H9 (cell line): ENCODE results near the gene SMURF1. TPM values are rescaled to one million over a fixed set of nuclear protein-coding genes. Genes with fewer than 3 reads are reported as not detected.

Source experiments
- DNase-seq: peaks from one replicate; pipeline ENCODE4 v3.0.0-alpha.2; 2017
- H2AFZ ChIP-seq: one replicate; pipeline ENCODE4 v1.6.1; 2013; ENCODE audit warnings: mild to moderate bottlenecking, low read length, control low read depth, moderate library complexity
- H2AK5ac ChIP-seq: 2 replicates; pipeline ENCODE4 v1.6.1; 2013; ENCODE audit warnings: low read length, control low read depth, mixed read lengths; ENCODE audit not compliant: insufficient read length
- H2BK120ac ChIP-seq: one replicate; pipeline ENCODE4 v1.6.1; 2013; ENCODE audit warnings: low read depth, mild to moderate bottlenecking, low read length, control low read depth, inconsistent platforms; ENCODE audit not compliant: poor library complexity, severe bottlenecking
- H2BK12ac ChIP-seq: 2 replicates; pipeline ENCODE4 v1.6.1; 2013; ENCODE audit warnings: low read length, control low read depth, mixed read lengths, low read depth; ENCODE audit not compliant: insufficient read length
- H2BK15ac ChIP-seq: 2 replicates; pipeline ENCODE4 v1.6.1; 2013; ENCODE audit warnings: low read depth, low read length, control low read depth
- H2BK20ac ChIP-seq: one replicate; pipeline ENCODE4 v1.6.1; 2013; ENCODE audit warnings: low read depth, mild to moderate bottlenecking, low read length, control low read depth, inconsistent platforms; ENCODE audit not compliant: poor library complexity, severe bottlenecking
- H2BK5ac ChIP-seq: 2 replicates; pipeline ENCODE4 v1.6.1; 2013; ENCODE audit warnings: low read length, control low read depth, mixed read lengths; ENCODE audit not compliant: insufficient read length
- H3K14ac ChIP-seq: 2 replicates; pipeline ENCODE4 v1.6.1; 2013; ENCODE audit warnings: low read length, control low read depth; ENCODE audit not compliant: insufficient read depth
- H3K18ac ChIP-seq: 2 replicates; pipeline ENCODE4 v1.6.1; 2013; ENCODE audit warnings: low read depth, mild to moderate bottlenecking, mixed read lengths, low read length, control low read depth; ENCODE audit not compliant: insufficient read length
- H3K23ac ChIP-seq: 2 replicates; pipeline ENCODE4 v1.6.1; 2013; ENCODE audit warnings: low read length, control low read depth, mixed read lengths, low read depth; ENCODE audit not compliant: insufficient read length
- H3K23me2 ChIP-seq: 2 replicates; pipeline ENCODE4 v1.6.1; 2013; ENCODE audit warnings: low read depth, mild to moderate bottlenecking, mixed read lengths, low read length, control low read depth; ENCODE audit not compliant: insufficient read length, poor library complexity, severe bottlenecking
- H3K27ac ChIP-seq: 2 replicates; pipeline ENCODE4 v1.5.1; 2013; ENCODE audit warnings: low read length, control low read depth, mixed read lengths, low read depth; ENCODE audit not compliant: insufficient read length
- H3K27me3 ChIP-seq: 2 replicates; pipeline ENCODE4 v1.6.1; 2013; ENCODE audit warnings: low read length, control low read depth, inconsistent platforms; ENCODE audit not compliant: insufficient read depth
- H3K4ac ChIP-seq: 2 replicates; pipeline ENCODE4 v1.6.1; 2013; ENCODE audit warnings: low read depth, mild to moderate bottlenecking, control low read depth, inconsistent platforms, low read length, moderate library complexity
- H3K4me1 ChIP-seq: 2 replicates; pipeline ENCODE4 v1.6.1; 2013; ENCODE audit warnings: low read length, control low read depth, inconsistent platforms; ENCODE audit not compliant: insufficient read depth
- H3K4me2 ChIP-seq: 2 replicates; pipeline ENCODE4 v1.6.1; 2013; ENCODE audit warnings: low read length, control low read depth, mixed read lengths; ENCODE audit not compliant: insufficient read length, insufficient read depth
- H3K56ac ChIP-seq: 2 replicates; pipeline ENCODE4 v1.6.1; 2013; ENCODE audit warnings: low read depth, mild to moderate bottlenecking, mixed read lengths, low read length, control low read depth; ENCODE audit not compliant: insufficient read length
- H3K79me1 ChIP-seq: 2 replicates; pipeline ENCODE4 v1.6.1; 2013; ENCODE audit warnings: low read depth, mild to moderate bottlenecking, moderate library complexity, low read length, control low read depth, inconsistent platforms; ENCODE audit not compliant: insufficient read depth, poor library complexity, severe bottlenecking
- H3K79me2 ChIP-seq: 2 replicates; pipeline ENCODE4 v1.6.1; 2013; ENCODE audit warnings: low read length, control low read depth, inconsistent platforms; ENCODE audit not compliant: insufficient read depth
- H3K9ac ChIP-seq: 2 replicates; pipeline ENCODE4 v1.6.1; 2013; ENCODE audit warnings: low read length, control low read depth, mixed read lengths; ENCODE audit not compliant: insufficient read length; ENCODE audit errors: extremely low read depth
- H3K9me3 ChIP-seq: one replicate; pipeline ENCODE4 v1.6.1; 2013; ENCODE audit warnings: low read depth, low read length, inconsistent platforms; ENCODE audit not compliant: control insufficient read depth
- H3T11ph ChIP-seq: one replicate; pipeline ENCODE4 v1.6.1; 2013; ENCODE audit warnings: mild to moderate bottlenecking, low read length, control low read depth, inconsistent platforms
- H4K20me1 ChIP-seq: one replicate; pipeline ENCODE4 v1.6.1; 2013; ENCODE audit not compliant: control insufficient read depth, insufficient read length, insufficient read depth
- H4K5ac ChIP-seq: 2 replicates; pipeline ENCODE4 v1.6.1; 2013; ENCODE audit warnings: low read depth, mild to moderate bottlenecking, mixed read lengths, low read length, control low read depth; ENCODE audit not compliant: insufficient read length
- H4K8ac ChIP-seq: replicated peaks from 2 replicates; pipeline ENCODE4 v1.6.1; 2013; ENCODE audit warnings: low read length, control low read depth, mixed read lengths, low read depth; ENCODE audit not compliant: insufficient read length
- H4K91ac ChIP-seq: 2 replicates; pipeline ENCODE4 v1.6.1; 2013; ENCODE audit warnings: low read depth, mild to moderate bottlenecking, moderate library complexity, mixed read lengths, low read length, control low read depth; ENCODE audit not compliant: insufficient read length
- H3K27ac Mint-ChIP-seq, 3 experiments: 2 replicates in 2 of 3; 3 replicates in 1 of 3; pipeline ENCODE4 v1.8.0; 2020 to 2021; ENCODE audit warnings: mixed read lengths in 3 of 3, mild to moderate bottlenecking in 1 of 3, moderate library complexity in 1 of 3
- H3K27me3 Mint-ChIP-seq: 2 replicates; pipeline ENCODE4 v1.8.0; 2021; ENCODE audit warnings: low read depth, mild to moderate bottlenecking, moderate library complexity, mixed read lengths
- H3K36me3 Mint-ChIP-seq, 3 experiments: 2 replicates in 2 of 3; 3 replicates in 1 of 3; pipeline ENCODE4 v1.8.0; 2020 to 2021; ENCODE audit warnings: low read depth in 3 of 3, mixed read lengths in 3 of 3; ENCODE audit not compliant: insufficient read depth in 1 of 3
- H3K4me1 Mint-ChIP-seq, 2 experiments: 2 replicates each; pipeline ENCODE4 v1.8.0; 2020; ENCODE audit warnings: mixed read lengths in 2 of 2
- H3K4me3 Mint-ChIP-seq, 2 experiments: 2 replicates in 1 of 2; 3 replicates in 1 of 2; pipeline ENCODE4 v1.8.0; 2020 to 2021; ENCODE audit warnings: mild to moderate bottlenecking in 2 of 2, mixed read lengths in 2 of 2, moderate library complexity in 1 of 2
- H3K9me3 Mint-ChIP-seq, 2 experiments: 2 replicates in 1 of 2; 3 replicates in 1 of 2; pipeline ENCODE4 v1.8.0; 2020; ENCODE audit warnings: mild to moderate bottlenecking in 2 of 2, mixed read lengths in 2 of 2, moderate library complexity in 1 of 2
- WGBS: extraction: QIAGEN DNeasy Blood & Tissue Kit; methylation state at CpG from one replicate; pipeline ENCODE4 v1.1.7; 2013; ENCODE audit warnings: missing lambda C conversion rate, low lambda C conversion rate, mixed read lengths; ENCODE audit not compliant: insufficient read length; ENCODE audit errors: extremely low coverage; 5-methylcytosine and 5-hydroxymethylcytosine counted together
- total RNA-seq: library from RNA; stranded (reverse); gene quantifications from 2 replicates; pipeline ENCODE4 v1.2.1, GENCODE V29; 2021
- TF ChIP-seq, protein P1 (sequence below): fragments of 200-600 bp; sonication (generic); conservative IDR thresholded peaks from 3 replicates; pipeline ENCODE4 v1.8.0; 2021; ENCODE audit warnings: antibody characterized with exemption, mild to moderate bottlenecking

The SMURF1 gene
- total RNA-seq, 1 experiment from 2014 or later: 29.4 TPM

DNA sequence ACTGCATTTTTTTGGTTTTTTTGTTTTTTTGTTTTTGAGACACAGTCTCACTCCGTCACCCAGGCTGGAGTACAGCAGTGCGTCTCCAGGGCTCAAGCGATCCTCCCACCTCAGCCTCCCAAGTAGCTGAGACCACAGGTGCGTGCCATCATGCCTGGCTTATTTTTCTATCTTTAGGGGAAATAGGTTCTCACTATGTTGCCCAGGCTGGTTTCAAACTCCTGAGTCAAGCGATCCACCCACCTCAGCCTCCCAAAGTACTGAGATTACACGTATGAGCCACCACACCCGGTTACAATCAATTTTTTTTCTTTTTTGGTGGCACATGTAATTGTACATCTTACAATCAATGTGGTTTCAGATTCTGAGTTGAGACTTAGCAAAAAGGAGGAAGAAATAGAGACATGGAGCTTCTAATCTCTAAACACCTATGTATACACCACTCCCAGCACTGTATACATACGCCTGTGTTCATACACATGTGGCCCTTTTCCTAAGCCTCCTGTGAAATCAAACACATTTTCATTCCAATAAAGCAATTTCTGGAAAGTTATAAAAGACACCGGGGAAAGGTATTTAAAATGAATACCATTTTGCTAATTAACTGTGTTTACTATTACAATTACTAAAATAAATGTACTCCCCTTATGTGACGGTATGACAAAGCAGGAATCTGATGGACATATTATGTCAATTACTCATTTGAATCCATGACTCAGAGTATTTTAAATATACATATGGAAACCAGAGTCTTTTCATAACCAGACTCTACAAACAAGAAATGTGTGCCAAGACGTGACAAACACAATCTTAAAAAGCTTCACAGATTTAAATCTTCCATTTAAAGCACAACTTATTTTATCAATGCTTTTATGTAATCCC is 40.9 kb downstream of the SMURF1 start:
- peak overlapping the region in 1 of 3 experiments; percentile 8; a peak in 1 of 7 replicates for H3K27ac Mint-ChIP-seq
- TF ChIP-seq, protein P1, sequence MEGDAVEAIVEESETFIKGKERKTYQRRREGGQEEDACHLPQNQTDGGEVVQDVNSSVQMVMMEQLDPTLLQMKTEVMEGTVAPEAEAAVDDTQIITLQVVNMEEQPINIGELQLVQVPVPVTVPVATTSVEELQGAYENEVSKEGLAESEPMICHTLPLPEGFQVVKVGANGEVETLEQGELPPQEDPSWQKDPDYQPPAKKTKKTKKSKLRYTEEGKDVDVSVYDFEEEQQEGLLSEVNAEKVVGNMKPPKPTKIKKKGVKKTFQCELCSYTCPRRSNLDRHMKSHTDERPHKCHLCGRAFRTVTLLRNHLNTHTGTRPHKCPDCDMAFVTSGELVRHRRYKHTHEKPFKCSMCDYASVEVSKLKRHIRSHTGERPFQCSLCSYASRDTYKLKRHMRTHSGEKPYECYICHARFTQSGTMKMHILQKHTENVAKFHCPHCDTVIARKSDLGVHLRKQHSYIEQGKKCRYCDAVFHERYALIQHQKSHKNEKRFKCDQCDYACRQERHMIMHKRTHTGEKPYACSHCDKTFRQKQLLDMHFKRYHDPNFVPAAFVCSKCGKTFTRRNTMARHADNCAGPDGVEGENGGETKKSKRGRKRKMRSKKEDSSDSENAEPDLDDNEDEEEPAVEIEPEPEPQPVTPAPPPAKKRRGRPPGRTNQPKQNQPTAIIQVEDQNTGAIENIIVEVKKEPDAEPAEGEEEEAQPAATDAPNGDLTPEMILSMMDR: no peak
- Histone ChIP-seq H3K14ac (no peak overlapping the region), H2AFZ (no peak overlapping the region), H3K4me2 (no peak overlapping the region), H3K79me1 (peaks cover 4% of the 10 kb centered on the region), H2BK15ac (no peak overlapping the region), H3K79me2 (peaks cover 14% of the 10 kb centered on the region; the same call in 1 of the 2 replicates), H3K27me3 (no peaks in the 10 kb centered on the region), H2BK5ac (no peak overlapping the region), H3K9me3 (no peaks in the 10 kb centered on the region), H3T11ph (no peak overlapping the region), H3K4me1 (peaks cover 4% of the 10 kb centered on the region), H2BK12ac (no peak overlapping the region), H2AK5ac (no peak overlapping the region), H3K4ac (no peak overlapping the region), H4K5ac (no peak overlapping the region), H2BK20ac (no peak overlapping the region), H3K23ac (no peak overlapping the region), H4K20me1 (no peaks in the 10 kb centered on the region), H3K56ac (no peak overlapping the region), H2BK120ac (no peak overlapping the region), H3K18ac (no peak overlapping the region), H4K91ac (no peak overlapping the region), H3K9ac (no peak overlapping the region), H3K23me2 (no peaks in the 10 kb centered on the region), H3K27ac (no peak overlapping the region), H4K8ac (no peak overlapping the region)
- H3K4me1 Mint-ChIP-seq: peaks cover 41 to 42% of the 10 kb centered on the region in 2 experiments
- no CpG with 5 or more reads among the region's 11 CpGs for WGBS
- no peaks in the 10 kb centered on the region for H3K27me3 Mint-ChIP-seq
- H3K4me3 Mint-ChIP-seq: no peak overlapping the region
- peaks cover 0 to 10% (median 3%) of the 10 kb centered on the region in 3 experiments; a peak in 3 of 7 replicates for H3K36me3 Mint-ChIP-seq
- H3K9me3 Mint-ChIP-seq: peaks cover 0 to 4% of the 10 kb centered on the region in 2 experiments; a peak in 1 of 5 replicates
- DNase-seq: no peak
